Brain microvascular endothelial cell (primary cell): ENCODE data around the gene NAT14.

Source experiments
- DNase-seq: peaks from one replicate; pipeline ENCODE4 v3.0.0-alpha.2; 2020
- H3K27ac ChIP-seq: fragments of 250-450 bp; sonication (Bioruptor Pico); 2 replicates; pipeline ENCODE4 v1.5.1; 2020; ENCODE audit warnings: mild to moderate bottlenecking, moderate library complexity
- H3K27me3 ChIP-seq: fragments of 250-450 bp; sonication (Bioruptor Pico); replicated peaks from 2 replicates; pipeline ENCODE4 v1.5.1; 2020; ENCODE audit warnings: mild to moderate bottlenecking
- H3K36me3 ChIP-seq: fragments of 250-450 bp; sonication (Bioruptor Pico); replicated peaks from 2 replicates; pipeline ENCODE4 v1.5.1; 2020; ENCODE audit warnings: mild to moderate bottlenecking
- H3K4me3 ChIP-seq: 2 replicates; pipeline ENCODE4 v1.5.1; 2011; ENCODE audit warnings: low read depth, mild to moderate bottlenecking, control low read depth, low read length, moderate library complexity
- CTCF ChIP-seq: IDR thresholded peaks from 2 replicates; pipeline ENCODE4 v1.5.1; 2011; ENCODE audit warnings: low read depth, mild to moderate bottlenecking, moderate library complexity, low read length, control low read depth, inconsistent platforms; ENCODE audit errors: missing control alignments
- in situ Hi-C: cut with HindIII; loops from 2 replicates; pipeline ENCODE4 v1.10.0; 2017; ENCODE audit warnings: low sequenced_read_pairs, low pct_ligation_motif_present

The NAT14 gene

DNA sequence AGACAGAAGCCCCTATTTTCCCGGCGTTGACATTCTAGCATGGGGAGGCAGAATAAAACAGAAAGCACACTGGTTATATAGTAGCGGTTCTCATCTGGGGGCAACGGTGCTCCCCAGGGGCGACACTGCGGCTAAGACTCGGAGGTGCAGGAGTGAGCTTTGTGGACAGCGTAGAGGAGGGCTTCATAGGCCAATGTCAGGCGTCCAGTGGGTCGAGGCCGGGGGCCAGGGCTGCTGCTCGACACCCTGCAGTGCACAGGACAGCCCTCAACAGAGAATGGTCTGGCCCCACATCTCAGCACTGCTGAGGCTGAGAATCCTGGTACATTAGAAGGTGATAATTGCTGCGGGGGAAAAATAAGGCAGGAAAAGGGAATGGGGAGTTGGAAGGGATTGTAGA is 7.1 kb upstream of the NAT14 start:
- Histone ChIP-seq H3K36me3 (peaks cover 7% of the 10 kb centered on the region), H3K27me3 (no peaks in the 10 kb centered on the region), H3K27ac (no peak overlapping the region), H3K4me3 (no peak overlapping the region)
- TF ChIP-seq CTCF = no peak
- in situ Hi-C loops = no loop called here
- DNase-seq = no peak

- in situ Hi-C loops = no loop called here
- no peak overlapping the region for H3K4me3 ChIP-seq
- H3K27ac ChIP-seq = no peak overlapping the region
- peaks cover 9% of the 10 kb centered on the region for H3K36me3 ChIP-seq
- DNase-seq = no peak
- no peak for TF ChIP-seq CTCF
- no peaks in the 10 kb centered on the region for H3K27me3 ChIP-seq
Observed at GRCh38 chr19:55478364-55478763, 6.6 kb upstream of the NAT14 start.

DNA sequence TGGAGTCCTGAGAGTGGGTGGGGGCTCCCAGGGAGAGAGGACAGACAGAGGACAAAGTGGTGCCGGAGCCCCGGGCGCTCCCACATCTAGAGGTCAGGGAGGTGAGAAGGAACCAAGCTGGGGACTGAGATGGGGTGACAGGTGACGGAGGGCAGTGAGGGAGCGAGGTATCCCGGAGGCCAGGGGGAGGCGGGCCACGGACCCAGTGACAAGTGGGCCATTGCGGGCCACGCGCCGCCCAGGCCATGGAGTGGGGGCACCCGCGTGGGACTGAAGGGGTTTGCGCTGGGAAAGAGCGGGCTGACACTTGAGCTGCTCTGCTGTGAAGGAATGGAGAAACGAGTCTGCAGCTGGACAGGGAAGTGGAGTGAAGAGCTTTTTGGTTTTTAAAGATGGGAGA is 5.9 kb upstream of the NAT14 start:
- no peak for TF ChIP-seq CTCF

DNA sequence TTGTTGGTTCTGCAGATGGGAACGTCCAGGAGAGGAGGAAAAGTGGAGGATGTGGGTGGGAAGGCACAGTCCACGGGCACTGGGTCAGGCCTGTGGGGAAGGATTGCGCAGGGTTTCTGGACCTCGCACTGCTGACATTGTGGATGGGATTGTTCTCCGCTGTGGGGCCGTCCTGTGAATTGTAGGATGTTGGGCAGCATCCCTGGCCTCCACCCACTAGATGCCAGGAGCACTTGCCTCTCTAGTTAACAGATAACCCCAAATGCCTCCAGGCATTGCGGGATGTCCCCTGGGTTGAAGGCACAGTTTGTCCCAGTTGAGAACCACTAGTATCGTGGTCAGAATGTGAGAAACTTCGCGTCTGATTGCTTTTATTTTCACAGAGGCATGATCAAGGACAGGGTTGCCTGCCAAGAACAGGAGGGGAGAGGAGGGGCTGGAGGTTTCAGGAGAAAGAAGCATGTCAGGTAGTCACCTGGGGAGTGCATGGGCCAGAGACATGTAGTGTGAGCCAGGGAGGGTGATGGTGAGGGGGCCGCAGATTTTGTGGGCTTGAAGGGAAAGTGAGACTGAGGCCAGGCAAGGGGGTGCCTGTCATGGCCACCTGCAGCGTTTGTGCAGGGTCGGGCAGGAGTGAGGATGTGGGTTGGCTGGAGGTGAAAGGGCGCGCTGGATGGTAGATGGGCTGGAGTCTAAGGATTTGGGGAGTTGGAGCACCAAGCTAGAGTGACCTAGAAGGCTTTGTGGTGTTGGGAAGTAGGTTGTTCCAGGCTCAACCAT is 5.3 kb upstream of the NAT14 start:
- TF ChIP-seq CTCF = no peak
- no peak for DNase-seq
- Histone ChIP-seq H3K36me3 (peaks cover 9% of the 10 kb centered on the region), H3K27ac (no peak overlapping the region), H3K4me3 (no peak overlapping the region), H3K27me3 (no peaks in the 10 kb centered on the region)
- in situ Hi-C loops = no loop called here

More for the DNA sequence above, 5.9 kb upstream of the NAT14 start:
- H3K36me3 ChIP-seq = peaks cover 9% of the 10 kb centered on the region
- H3K27ac ChIP-seq = no peak overlapping the region
- H3K27me3 ChIP-seq = no peaks in the 10 kb centered on the region
- no peak overlapping the region for H3K4me3 ChIP-seq
- DNase-seq = no peak
- in situ Hi-C loops = no loop called here

DNA sequence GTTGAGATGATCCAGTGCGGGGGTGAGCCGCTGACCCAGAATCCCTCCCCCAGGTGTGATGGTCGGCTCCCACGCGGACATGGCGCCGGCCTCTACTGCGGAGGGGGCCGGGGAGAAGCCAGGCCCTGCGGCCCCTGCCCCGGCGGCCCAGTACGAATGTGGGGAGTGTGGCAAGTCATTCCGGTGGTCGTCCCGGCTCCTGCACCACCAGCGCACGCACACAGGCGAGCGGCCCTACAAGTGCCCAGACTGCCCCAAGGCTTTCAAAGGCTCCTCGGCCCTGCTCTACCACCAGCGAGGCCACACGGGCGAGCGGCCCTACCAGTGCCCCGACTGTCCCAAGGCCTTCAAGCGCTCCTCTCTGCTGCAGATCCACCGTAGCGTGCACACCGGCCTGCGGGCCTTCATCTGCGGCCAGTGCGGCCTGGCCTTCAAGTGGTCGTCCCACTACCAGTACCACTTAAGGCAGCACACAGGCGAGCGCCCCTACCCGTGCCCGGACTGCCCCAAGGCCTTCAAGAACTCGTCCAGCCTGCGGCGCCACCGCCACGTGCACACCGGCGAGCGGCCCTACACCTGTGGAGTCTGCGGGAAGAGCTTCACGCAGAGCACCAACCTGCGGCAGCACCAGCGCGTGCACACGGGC is 3.7 kb upstream of the NAT14 start:
- no peak for DNase-seq
- Histone ChIP-seq H3K27me3 (no peaks in the 10 kb centered on the region), H3K27ac (no peak overlapping the region), H3K4me3 (no peak overlapping the region), H3K36me3 (peaks cover 9% of the 10 kb centered on the region)
- in situ Hi-C loops = no loop called here
- no peak for TF ChIP-seq CTCF

DNA sequence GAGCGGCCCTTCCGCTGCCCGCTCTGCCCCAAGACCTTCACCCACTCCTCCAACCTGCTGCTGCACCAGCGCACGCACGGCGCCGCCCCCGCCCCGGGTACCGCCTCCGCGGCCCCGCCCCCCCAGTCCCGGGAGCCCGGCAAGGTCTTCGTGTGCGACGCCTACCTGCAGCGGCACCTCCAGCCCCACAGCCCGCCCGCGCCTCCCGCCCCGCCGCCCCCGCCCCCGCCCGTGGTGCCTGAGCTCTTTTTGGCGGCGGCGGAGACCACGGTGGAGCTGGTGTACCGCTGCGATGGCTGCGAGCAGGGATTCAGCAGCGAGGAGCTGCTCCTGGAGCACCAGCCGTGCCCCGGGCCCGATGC is 3.2 kb upstream of the NAT14 start:
- no peak overlapping the region for H3K4me3 ChIP-seq
- in situ Hi-C loops = no loop called here
- H3K27ac ChIP-seq = no peak overlapping the region
- no peak for TF ChIP-seq CTCF
- peaks cover 9% of the 10 kb centered on the region for H3K36me3 ChIP-seq
- no peak for DNase-seq
- H3K27me3 ChIP-seq = no peaks in the 10 kb centered on the region
